Ovary (tissue), 3 donors: Measurements from ENCODE around the gene ARSJ.

Experiments
- POLR2A ChIP-seq: fragments of 450-650 bp; IDR thresholded peaks from one replicate; pipeline ENCODE4 v1.6.1; 2017; ENCODE audit warnings: antibody characterized with exemption, mild to moderate bottlenecking, moderate library complexity
- TF ChIP-seq, protein P1 (sequence below), 3 donors: fragments of 450-650 bp in 2 of 3; fragments of 200-600 bp in 1 of 3; IDR thresholded peaks; one replicate each; pipeline versions ENCODE4 v1.5.1 to v1.8.0; 2016 to 2022; ENCODE audit warnings: antibody characterized with exemption in 3 of 3, mild to moderate bottlenecking in 1 of 3
- donor health status: DM: no; HTN: no; CAD: no.

DNA sequence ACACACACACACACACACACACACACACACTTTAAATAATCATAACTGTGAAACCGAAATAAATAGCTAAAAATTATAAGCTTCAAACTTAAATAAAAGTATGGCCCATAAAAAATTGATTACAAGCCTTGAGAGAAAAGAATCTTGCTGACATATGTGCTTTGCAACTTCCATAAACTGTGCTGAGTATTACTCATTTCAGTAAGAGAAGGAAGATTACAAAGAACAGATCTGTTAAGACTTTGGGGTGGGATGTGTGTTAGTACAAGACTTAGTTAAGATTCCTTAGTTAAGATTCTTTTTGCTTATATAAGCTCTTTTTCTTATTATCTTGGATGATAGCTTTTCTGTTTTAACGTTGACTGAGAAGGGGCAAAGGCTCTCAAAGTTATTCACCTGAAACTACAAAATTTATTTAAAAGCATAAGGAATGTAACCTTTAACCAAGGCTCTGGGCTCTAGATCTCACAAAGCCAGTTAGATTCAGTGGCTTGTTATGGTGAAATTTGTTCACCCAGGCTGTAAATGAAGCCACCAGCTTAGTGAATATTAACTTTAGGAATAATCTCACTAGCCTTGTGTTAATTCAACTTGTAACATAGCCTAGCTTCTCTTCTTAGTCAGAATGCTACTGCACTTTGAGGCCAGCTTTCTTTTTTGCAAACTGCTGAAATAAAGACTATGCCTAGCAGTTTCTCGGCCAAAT, 58.2 kb downstream of the ARSJ start:
- no peak for TF ChIP-seq POLR2A
- TF ChIP-seq, protein P1, sequence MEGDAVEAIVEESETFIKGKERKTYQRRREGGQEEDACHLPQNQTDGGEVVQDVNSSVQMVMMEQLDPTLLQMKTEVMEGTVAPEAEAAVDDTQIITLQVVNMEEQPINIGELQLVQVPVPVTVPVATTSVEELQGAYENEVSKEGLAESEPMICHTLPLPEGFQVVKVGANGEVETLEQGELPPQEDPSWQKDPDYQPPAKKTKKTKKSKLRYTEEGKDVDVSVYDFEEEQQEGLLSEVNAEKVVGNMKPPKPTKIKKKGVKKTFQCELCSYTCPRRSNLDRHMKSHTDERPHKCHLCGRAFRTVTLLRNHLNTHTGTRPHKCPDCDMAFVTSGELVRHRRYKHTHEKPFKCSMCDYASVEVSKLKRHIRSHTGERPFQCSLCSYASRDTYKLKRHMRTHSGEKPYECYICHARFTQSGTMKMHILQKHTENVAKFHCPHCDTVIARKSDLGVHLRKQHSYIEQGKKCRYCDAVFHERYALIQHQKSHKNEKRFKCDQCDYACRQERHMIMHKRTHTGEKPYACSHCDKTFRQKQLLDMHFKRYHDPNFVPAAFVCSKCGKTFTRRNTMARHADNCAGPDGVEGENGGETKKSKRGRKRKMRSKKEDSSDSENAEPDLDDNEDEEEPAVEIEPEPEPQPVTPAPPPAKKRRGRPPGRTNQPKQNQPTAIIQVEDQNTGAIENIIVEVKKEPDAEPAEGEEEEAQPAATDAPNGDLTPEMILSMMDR (IDR thresholded peaks at IDR 0.05): no peak
